GM12878 (cell line): Measurements from ENCODE around the gene MAMLD1. TPM values are rescaled to one million over a fixed set of nuclear protein-coding genes. Genes with fewer than 3 reads are reported as not detected.

Experiments
- ATAC-seq: fragments of 200-7000 bp; cut with Tn5 transposase; 3 replicates; pipeline ENCODE4 v1.9.1; 2020; ENCODE audit warnings: mild to moderate bottlenecking, moderate library complexity
- BruUV-seq: library from RNA; stranded (reverse); fragments of 400-500 nt; replicated peaks from 2 replicates; lab custom pipeline; 2021; lab: Mats Ljungman, UMichigan
- CTCF ChIA-PET: fragments of 300-600 bp; sonication (Branson Sonifier 250); formaldehyde crosslinking; extraction: SDS; loops from one replicate; lab custom pipeline; 2021; ENCODE audit warnings: inconsistent platforms; lab: Yijun Ruan, JAX
- POLR2A ChIA-PET: fragments of 350-600 bp; formaldehyde crosslinking; extraction: SDS; loops from one replicate; lab custom pipeline; 2021; ENCODE audit warnings: inconsistent platforms; lab: Charles Lee
- RAD21 ChIA-PET: fragments of 300-600 bp; sonication (Branson Sonifier 250); formaldehyde crosslinking; loops from one replicate; lab custom pipeline; 2023; ENCODE audit warnings: antibody characterized with exemption; ENCODE audit not compliant: unreplicated experiment; lab: Charles Lee
- SMC1A ChIA-PET: fragments of 300-600 bp; sonication (Branson Sonifier 250); formaldehyde crosslinking; loops from one replicate; lab custom pipeline; 2023; ENCODE audit not compliant: unreplicated experiment, uncharacterized antibody; lab: Charles Lee
- DNase-seq: peaks from one replicate; pipeline ENCODE4 v3.0.0-alpha.2; 2011; ENCODE audit warnings: low read depth, low spot score
- FAIRE-seq: peaks from 3 replicates; lab custom pipeline; 2011; peaks lifted over from hg19 to GRCh38; lab: Jason Lieb, UNC
- H2AFZ ChIP-seq: 2 replicates; pipeline ENCODE4 v1.6.0; 2011; ENCODE audit warnings: low read depth, low read length, control low read depth; ENCODE audit not compliant: control insufficient read depth
- H3K27ac ChIP-seq: 2 replicates; pipeline ENCODE4 v1.5.1; 2011; ENCODE audit warnings: control low read depth; ENCODE audit not compliant: control insufficient read depth, insufficient read depth
- H3K27me3 ChIP-seq, 2 experiments: replicated peaks in 1 of 2; 2 replicates each; pipeline versions ENCODE4 v1.6.0 to v1.6.1; 2011; ENCODE audit warnings: low read length in 1 of 2; ENCODE audit not compliant: control insufficient read depth in 2 of 2, insufficient read depth in 2 of 2
- H3K36me3 ChIP-seq, 2 experiments: 2 replicates each; pipeline ENCODE4 v1.5.1; 2011; ENCODE audit warnings: low read length in 1 of 2; ENCODE audit not compliant: control insufficient read depth in 2 of 2, insufficient read depth in 2 of 2
- H3K4me1 ChIP-seq: 2 replicates; pipeline ENCODE4 v1.6.1; 2011; ENCODE audit warnings: mild to moderate bottlenecking, low read length, moderate library complexity, mixed read lengths; ENCODE audit not compliant: control insufficient read depth, insufficient read depth
- H3K4me2 ChIP-seq: 2 replicates; pipeline ENCODE4 v1.6.0; 2011; ENCODE audit warnings: control low read depth; ENCODE audit not compliant: control insufficient read depth, insufficient read depth
- H3K4me3 ChIP-seq: fragments of 200-600 bp; sonication (generic); 2 replicates; pipeline ENCODE4 v1.5.1; 2016
- H3K79me2 ChIP-seq: 2 replicates; pipeline ENCODE4 v1.6.0; 2011; ENCODE audit warnings: low read length; ENCODE audit not compliant: control insufficient read depth, insufficient read depth
- H3K9ac ChIP-seq: 2 replicates; pipeline ENCODE4 v1.8.0; 2011; ENCODE audit warnings: low read length, control low read depth, mixed read lengths; ENCODE audit not compliant: control insufficient read depth, insufficient read depth
- H3K9me3 ChIP-seq: replicated peaks from 3 replicates; pipeline ENCODE4 v1.5.1; 2011; ENCODE audit warnings: mild to moderate bottlenecking, low read length; ENCODE audit not compliant: control insufficient read depth, insufficient read depth
- H4K20me1 ChIP-seq: 2 replicates; pipeline ENCODE4 v1.6.0; 2011; ENCODE audit not compliant: control insufficient read depth, insufficient read depth
- CBX3 ChIP-seq: fragments of 200-600 bp; sonication (generic); IDR thresholded peaks from 2 replicates; pipeline ENCODE4 v1.6.1; 2016; ENCODE audit warnings: low read depth, borderline replicate concordance
- CEBPB ChIP-seq, 2 experiments: fragments of 150-350 bp in 1 of 2; IDR thresholded peaks; 2 replicates each; pipeline ENCODE4 v1.6.1; 2012 to 2014; ENCODE audit warnings: low read depth in 2 of 2, low read length in 2 of 2, borderline replicate concordance in 1 of 2, inconsistent platforms in 1 of 2
- IKZF1 ChIP-seq: fragments of 450-650 bp; conservative IDR thresholded peaks from 2 replicates; pipeline ENCODE4 v1.6.1; 2017; ENCODE audit warnings: antibody characterized with exemption, mild to moderate bottlenecking
- MEF2B ChIP-seq: fragments of 450-650 bp; IDR thresholded peaks from 2 replicates; pipeline ENCODE4 v1.6.1; 2018; ENCODE audit warnings: mild to moderate bottlenecking, moderate library complexity; ENCODE audit not compliant: partially characterized antibody, poor library complexity, severe bottlenecking
- NBN ChIP-seq: fragments of 450-650 bp; IDR thresholded peaks from 2 replicates; pipeline ENCODE4 v1.6.1; 2016
- PKNOX1 ChIP-seq: fragments of 450-650 bp; IDR thresholded peaks from 2 replicates; pipeline ENCODE4 v1.6.1; 2016; ENCODE audit warnings: mild to moderate bottlenecking
- RAD51 ChIP-seq: fragments of 450-650 bp; IDR thresholded peaks from 2 replicates; pipeline ENCODE4 v1.6.1; 2016; ENCODE audit warnings: moderate library complexity, mild to moderate bottlenecking, inconsistent platforms
- REST ChIP-seq: IDR thresholded peaks from 2 replicates; pipeline ENCODE4 v1.6.1; 2012; ENCODE audit warnings: mild to moderate bottlenecking, low read depth, low read length
- SMAD5 ChIP-seq: IDR thresholded peaks from 2 replicates; pipeline ENCODE4 v1.6.1; 2016; ENCODE audit warnings: antibody characterized with exemption, low read depth
- STAT1 ChIP-seq: fragments of 450-650 bp; conservative IDR thresholded peaks from 2 replicates; pipeline ENCODE4 v1.6.1; 2014; ENCODE audit warnings: antibody characterized with exemption, mild to moderate bottlenecking
- SUPT20H ChIP-seq: IDR thresholded peaks from 2 replicates; pipeline ENCODE4 v1.6.1; 2011; ENCODE audit warnings: low read depth, mild to moderate bottlenecking, low read length, moderate library complexity, borderline replicate concordance; ENCODE audit not compliant: control insufficient read depth
- USF1 ChIP-seq: IDR thresholded peaks from 2 replicates; pipeline ENCODE4 v1.6.1; 2011; ENCODE audit warnings: borderline replicate concordance, low read depth, mild to moderate bottlenecking, moderate library complexity, mixed read lengths, low read length; ENCODE audit not compliant: insufficient read depth; ENCODE audit errors: extremely low read length
- ZNF274 ChIP-seq: IDR thresholded peaks from one replicate; pipeline ENCODE4 v1.8.0; 2011; ENCODE audit not compliant: insufficient read length, insufficient read depth
- ZNF384 ChIP-seq: IDR thresholded peaks from 2 replicates; pipeline ENCODE4 v1.6.1; 2012; ENCODE audit warnings: low read depth, mild to moderate bottlenecking, low read length, improper control_type of control experiment, borderline replicate concordance
- WGBS: methylation state at CpG from one replicate; pipeline ENCODE4 v1.1.6; 2016; ENCODE audit warnings: low lambda C conversion rate; ENCODE audit not compliant: insufficient replicate concordance, insufficient coverage; ENCODE audit errors: missing lambda C conversion rate; 5-methylcytosine and 5-hydroxymethylcytosine counted together
- in situ Hi-C: fragments of 300-500 bp; cut with MboI; formaldehyde crosslinking; loops from 9 replicates; pipeline ENCODE4 v1.14.3; 2018; ENCODE audit warnings: mixed read lengths
- intact Hi-C: fragments of 100-400 bp; cut with micrococcal nuclease; formaldehyde crosslinking; loops from one replicate; pipeline ENCODE4 v1.14.2; 2022; ENCODE audit not compliant: unreplicated experiment
- polyA plus RNA-seq, 11 experiments: library from polyadenylated mRNA; depleted of rRNA in 4 of 11; unstranded in 6 of 11; stranded (reverse) in 5 of 11; fragments of >200 nt; fragmentation: Nextera tagmentation in 4 of 11; fragmentation: Illumina TruSeq in 1 of 11; extraction: Ambion mirVana in 4 of 11; extraction: Trizol in 1 of 11; gene quantifications; 1 replicate in 1 of 11; 2 replicates in 10 of 11; pipeline versions ENCODE4 v1.2.1 to v1.2.3, GENCODE V29; 2011 to 2016; ENCODE audit warnings: inconsistent platforms in 2 of 11, missing spikeins in 2 of 11, low read depth in 1 of 11
- total RNA-seq, 4 experiments: library from RNA; depleted of rRNA in 3 of 4; stranded (reverse); fragments of >200 nt in 3 of 4; fragmentation: Illumina TruSeq in 1 of 4; extraction: Trizol in 1 of 4; gene quantifications; 2 replicates each; pipeline versions ENCODE4 v1.2.1 to v1.2.3, GENCODE V29; 2013 to 2021

Gene MAMLD1
- total and polyA plus RNA-seq, 10 of the 15 experiments (the other 5 are each of a cell fraction or from before 2014, with no cell fraction given), result 0.03 to 0.05 TPM; not detected in 8

GRCh38 chrX:150371877-150372276 lies 8.8 kb downstream of the MAMLD1 start:
- no peak for ATAC-seq

GRCh38 chrX:150372280-150372679 lies 9.2 kb downstream of the MAMLD1 start:
- Histone ChIP-seq H3K36me3 (no peaks in the 10 kb centered on the region), H3K4me2 (no peak overlapping the region), H3K4me3 (no peak overlapping the region), H3K9ac (no peak overlapping the region), H3K27me3 (no peaks in the 10 kb centered on the region; a peak in 1 of 4 replicates), H3K27ac (no peak overlapping the region), H3K9me3 (no peaks in the 10 kb centered on the region), H2AFZ (no peak overlapping the region), H4K20me1 (no peaks in the 10 kb centered on the region), H3K79me2 (no peaks in the 10 kb centered on the region), H3K4me1 (no peaks in the 10 kb centered on the region)
- WGBS, result 29% methylated on average over 8 of the region's 8 CpGs
- no peak for ATAC-seq
- RAD21 ChIA-PET, result no interaction called here
- no TSS peak for BruUV-seq
- in situ Hi-C loops (no loop called here), intact Hi-C loops (no loop called here)
- no peak for FAIRE-seq
- SMC1A ChIA-PET, result no interaction called here
- POLR2A ChIA-PET, result no interaction called here
- CTCF ChIA-PET, result no interaction called here
- no peak for DNase-seq
- TF ChIP-seq IKZF1, result no peak
- no peak for TF ChIP-seq STAT1
- TF ChIP-seq CBX3, result no peak
- TF ChIP-seq SUPT20H, result no peak
- TF ChIP-seq USF1, result no peak
- no peak for TF ChIP-seq ZNF274
- TF ChIP-seq NBN, result no peak
- TF ChIP-seq REST, result no peak
- TF ChIP-seq MEF2B, result no peak
- no peak for TF ChIP-seq ZNF384
- TF ChIP-seq PKNOX1, result no peak
- TF ChIP-seq RAD51, result no peak

More at GRCh38 chrX:150371877-150372276, 8.8 kb downstream of the MAMLD1 start:
- intact Hi-C loops (no loop called here), in situ Hi-C loops (no loop called here)
- WGBS, result 34% methylated on average over 6 of the region's 6 CpGs
- H3K4me2 ChIP-seq, result no peak overlapping the region
- H3K36me3 ChIP-seq, result no peaks in the 10 kb centered on the region
- H3K4me3 ChIP-seq, result no peak overlapping the region
- no TSS peak for BruUV-seq
- H3K27ac ChIP-seq, result no peak overlapping the region
- H3K27me3 ChIP-seq, result no peaks in the 10 kb centered on the region; a peak in 1 of 4 replicates
- no peak for FAIRE-seq
- ChIA-PET RAD21 (no interaction called here), SMC1A (no interaction called here), POLR2A (no interaction called here)
- no peak for DNase-seq
- no peak overlapping the region for H2AFZ ChIP-seq
- no peaks in the 10 kb centered on the region for H3K9me3 ChIP-seq
- H4K20me1 ChIP-seq, result no peaks in the 10 kb centered on the region
- TF ChIP-seq SMAD5, result no peak
- TF ChIP-seq CEBPB (IDR thresholded peaks at IDR 0.05; ENCODE audit: borderline replicate concordance in 1 of 2, low read depth in 2 of 2, low read length in 2 of 2), result no peak
- TF ChIP-seq, all 136 proteins: peak for 0
- CTCF ChIA-PET, result no interaction called here
- Histone ChIP-seq H3K9ac (no peak overlapping the region), H3K79me2 (no peaks in the 10 kb centered on the region), H3K4me1 (no peaks in the 10 kb centered on the region)
